Fibroblast of skin of right quadriceps (primary cell): ENCODE results near the gene PSMD13.
A peak's percentile ranks its signal among the peaks of the same experiment; 100 is the strongest.

Experiments used
- DNase-seq: peaks from one replicate; pipeline ENCODE4 v3.0.0-alpha.2; 2013

Gene PSMD13

GRCh38 chr11:205221-206001 lies 31.4 kb upstream of the PSMD13 start:
- DNase-seq: no peak

- no peak for DNase-seq
These were observed 30.8 kb upstream of the PSMD13 start for GRCh38 chr11:206002-206384.

GRCh38 chr11:206526-207207 lies 30.1 kb upstream of the PSMD13 start:
- DNase-seq: no peak

GRCh38 chr11:207208-207862 lies 29.4 kb upstream of the PSMD13 start, which contains the start of the genes BET1L and RIC8A:
TSS of gene BET1L (minus strand) at chr11:207399. CDS start at chr11:207321, 78 bp downstream.
TSS of gene RIC8A (plus strand) at chr11:207708. CDS start at chr11:208855, 1,147 bp downstream.
- DNase-seq: peak; percentile 99

GRCh38 chr11:207863-208180 lies 29.0 kb upstream of the PSMD13 start:
- DNase-seq: no peak

GRCh38 chr11:208181-208916 lies 28.4 kb upstream of the PSMD13 start:
- DNase-seq: peak; percentile 74

- no peak for DNase-seq
These were observed 27.9 kb upstream of the PSMD13 start for GRCh38 chr11:208917-209260.

- DNase-seq: no peak
These were observed 27.3 kb upstream of the PSMD13 start for GRCh38 chr11:209275-210121.

- peak; percentile 79 for DNase-seq
These were observed 26.5 kb upstream of the PSMD13 start for GRCh38 chr11:210122-210802.

- DNase-seq: no peak
These were observed 26.0 kb upstream of the PSMD13 start for GRCh38 chr11:210803-211180.

GRCh38 chr11:211295-211694 lies 25.5 kb upstream of the PSMD13 start:
- no peak for DNase-seq

GRCh38 chr11:211741-212140 lies 25.0 kb upstream of the PSMD13 start:
- no peak for DNase-seq

- no peak for DNase-seq
These were observed 24.4 kb upstream of the PSMD13 start for GRCh38 chr11:212150-213100.

- no peak for DNase-seq
These were observed 23.7 kb upstream of the PSMD13 start for GRCh38 chr11:213111-213510.

GRCh38 chr11:214083-214482 lies 22.7 kb upstream of the PSMD13 start:
- DNase-seq: no peak

- no peak for DNase-seq
These were observed 21.2 kb upstream of the PSMD13 start for GRCh38 chr11:215581-216037.

GRCh38 chr11:216081-216974 lies 20.4 kb upstream of the PSMD13 start:
- no peak for DNase-seq

- DNase-seq: no peak
These were observed 19.1 kb upstream of the PSMD13 start for GRCh38 chr11:217704-218103.

- DNase-seq: no peak
These were observed 17.8 kb upstream of the PSMD13 start for GRCh38 chr11:218815-219593.
